ENCODE results near the gene DCTN4.
"Not testable (repeated sequence)": the region's sequence is repeated elsewhere in the genome, so short reads cannot be mapped to it uniquely, and the experiment has no call there.

Gene DCTN4

GRCh38 chr5:150742455-150743141, 16.2 kb downstream of the DCTN4 start:
- in situ Hi-C loops (cut with MboI; ENCODE audit: low sequenced_read_pairs), result not testable (repeated sequence)

- in situ Hi-C loops (cut with MboI; ENCODE audit: low sequenced_read_pairs), result no loop called here
Measured at GRCh38 chr5:150740992-150741391, 17.8 kb downstream of the DCTN4 start.

- in situ Hi-C loops (cut with MboI; ENCODE audit: low sequenced_read_pairs), result no loop called here
Measured at GRCh38 chr5:150738862-150739261, 20.0 kb downstream of the DCTN4 start.

- in situ Hi-C loops (cut with MboI; ENCODE audit: low sequenced_read_pairs), result no loop called here
Measured at GRCh38 chr5:150734579-150735384, 24.0 kb downstream of the DCTN4 start.

GRCh38 chr5:150731669-150732242, 27.1 kb downstream of the DCTN4 start:
- in situ Hi-C loops (cut with MboI; ENCODE audit: low sequenced_read_pairs), result no loop called here

GRCh38 chr5:150729859-150730258, 29.0 kb downstream of the DCTN4 start:
- in situ Hi-C loops (cut with MboI; ENCODE audit: low sequenced_read_pairs), result no loop called here

GRCh38 chr5:150723845-150724244, 35.0 kb downstream of the DCTN4 start:
- in situ Hi-C loops (cut with MboI; ENCODE audit: low sequenced_read_pairs), result no loop called here

- in situ Hi-C loops (cut with MboI; ENCODE audit: low sequenced_read_pairs), result no loop called here
Measured at GRCh38 chr5:150710165-150710564, 48.7 kb downstream of the DCTN4 start.

- in situ Hi-C loops (cut with MboI; ENCODE audit: low sequenced_read_pairs), result no loop called here
Measured at GRCh38 chr5:150706776-150707390, 51.9 kb downstream of the DCTN4 start.

- in situ Hi-C loops (cut with MboI; ENCODE audit: low sequenced_read_pairs), result no loop called here
Measured at GRCh38 chr5:150703762-150704161, 55.1 kb downstream of the DCTN4 start.

GRCh38 chr5:150700594-150701377, 58.0 kb downstream of the DCTN4 start, which contains the start of gene RBM22:
Gene RBM22 (minus strand): TSS chr5:150701062. CDS start chr5:150700985, 77 bp downstream.
- in situ Hi-C loops (cut with MboI; ENCODE audit: low sequenced_read_pairs), result no loop called here

- in situ Hi-C loops (cut with MboI; ENCODE audit: low sequenced_read_pairs), result no loop called here
Measured at GRCh38 chr5:150700246-150700593, 58.6 kb downstream of the DCTN4 start.

- in situ Hi-C loops (cut with MboI; ENCODE audit: low sequenced_read_pairs), result no loop called here
Measured at GRCh38 chr5:150694612-150695011, 64.2 kb downstream of the DCTN4 start.

- in situ Hi-C loops (cut with MboI; ENCODE audit: low sequenced_read_pairs), result no loop called here
Measured at GRCh38 chr5:150692276-150692675, 66.5 kb downstream of the DCTN4 start.

- in situ Hi-C loops (cut with MboI; ENCODE audit: low sequenced_read_pairs), result no loop called here
Measured at GRCh38 chr5:150690760-150691159, 68.1 kb downstream of the DCTN4 start.

- in situ Hi-C loops (cut with MboI; ENCODE audit: low sequenced_read_pairs), result no loop called here
Measured at GRCh38 chr5:150689120-150689519, 69.7 kb downstream of the DCTN4 start.

- in situ Hi-C loops (cut with MboI; ENCODE audit: low sequenced_read_pairs), result no loop called here
Measured at GRCh38 chr5:150676578-150676977, 82.2 kb downstream of the DCTN4 start.

GRCh38 chr5:150675069-150675468, 83.7 kb downstream of the DCTN4 start:
- in situ Hi-C loops (cut with MboI; ENCODE audit: low sequenced_read_pairs), result no loop called here

GRCh38 chr5:150674341-150674821, 84.4 kb downstream of the DCTN4 start:
- in situ Hi-C loops (cut with MboI; ENCODE audit: low sequenced_read_pairs), result no loop called here

- in situ Hi-C loops (cut with MboI; ENCODE audit: low sequenced_read_pairs), result no loop called here
Measured at GRCh38 chr5:150672884-150673275, 85.9 kb downstream of the DCTN4 start.

All from HL-60/S4 (cell line).